HepG2 (cell line): ENCODE data around the gene PRELID2. TPM values are rescaled to one million over a fixed set of nuclear protein-coding genes. Genes with fewer than 3 reads are reported as not detected.

Source experiments
- ATAC-seq: fragments of 200-7000 bp; cut with Tn5 transposase; 3 replicates; pipeline ENCODE4 v1.9.1; 2020; ENCODE audit warnings: mild to moderate bottlenecking, moderate library complexity
- BruUV-seq: library from RNA; stranded (reverse); fragments of 400-500 nt; replicated peaks from 2 replicates; lab custom pipeline; 2021; lab: Mats Ljungman, UMichigan
- CTCF ChIA-PET: fragments of 300-600 bp; formaldehyde crosslinking; extraction: SDS; loops from one replicate; lab custom pipeline; 2021; ENCODE audit warnings: low total read pairs, inconsistent platforms, low intra/inter-chr PET ratio; lab: Yijun Ruan, JAX
- POLR2A ChIA-PET: fragments of 350-600 bp; sonication (Branson Sonifier 250); formaldehyde crosslinking; loops from one replicate; lab custom pipeline; 2020; ENCODE audit warnings: antibody characterized with exemption, inconsistent platforms; lab: Yijun Ruan, JAX
- DNase-seq: peaks from one replicate; pipeline ENCODE4 v3.0.0-alpha.2; 2015; ENCODE audit warnings: low spot score
- FAIRE-seq: peaks from 3 replicates; lab custom pipeline; 2011; peaks lifted over from hg19 to GRCh38; lab: Jason Lieb, UNC
- H2AFZ ChIP-seq: one replicate; pipeline ENCODE4 v1.6.1; 2011; ENCODE audit warnings: low read length, inconsistent platforms
- H3K27ac ChIP-seq: fragments of 300-600 bp; 3 replicates; pipeline ENCODE4 v1.8.0; 2011; ENCODE audit warnings: mixed run types, mild to moderate bottlenecking, mixed read lengths, low read length, inconsistent platforms; ENCODE audit not compliant: insufficient read depth; ENCODE audit errors: extremely low read length
- H3K27me3 ChIP-seq, 2 experiments: fragments of 200-600 bp in 1 of 2; 2 replicates in 1 of 2; 3 replicates in 1 of 2; pipeline versions ENCODE4 v1.6.0 to v1.8.0; 2011; ENCODE audit warnings: low read length in 2 of 2, mild to moderate bottlenecking in 2 of 2, moderate library complexity in 2 of 2, inconsistent platforms in 1 of 2; ENCODE audit not compliant: insufficient read depth in 2 of 2, control insufficient read depth in 1 of 2
- H3K36me3 ChIP-seq, 2 experiments: fragments of 200-600 bp in 1 of 2; replicated peaks in 1 of 2; 2 replicates in 1 of 2; 3 replicates in 1 of 2; pipeline versions ENCODE4 v1.5.1 to v1.8.0; 2011; ENCODE audit warnings: low read length in 2 of 2, inconsistent platforms in 1 of 2; ENCODE audit not compliant: insufficient read depth in 2 of 2, control insufficient read depth in 1 of 2
- H3K4me1 ChIP-seq: 2 replicates; pipeline ENCODE4 v1.5.1; 2012; ENCODE audit warnings: low read length, inconsistent platforms; ENCODE audit not compliant: insufficient read depth
- H3K4me2 ChIP-seq: 2 replicates; pipeline ENCODE4 v1.6.0; 2011; ENCODE audit warnings: low read depth, low read length, inconsistent platforms
- H3K4me3 ChIP-seq, 3 experiments: fragments of 200-600 bp in 1 of 3; sonication (generic), shearing (Covaris generic) in 1 of 3; replicated peaks in 1 of 3; 2 replicates each; pipeline ENCODE4 v1.5.1; 2011 to 2016; ENCODE audit warnings: low read length in 3 of 3, inconsistent platforms in 2 of 3, low read depth in 2 of 3, mild to moderate bottlenecking in 2 of 3, control low read depth in 1 of 3, mixed read lengths in 1 of 3; ENCODE audit not compliant: insufficient read depth in 1 of 3
- H3K79me2 ChIP-seq: one replicate; pipeline ENCODE4 v1.6.1; 2011; ENCODE audit warnings: low read length, inconsistent platforms; ENCODE audit not compliant: insufficient read depth
- H3K9ac ChIP-seq: 2 replicates; pipeline ENCODE4 v1.6.0; 2011; ENCODE audit warnings: mild to moderate bottlenecking, low read depth, low read length, inconsistent platforms; ENCODE audit not compliant: insufficient read depth
- H3K9me3 ChIP-seq: 2 replicates; pipeline ENCODE4 v1.5.1; 2012; ENCODE audit warnings: mild to moderate bottlenecking, low read length
- H4K20me1 ChIP-seq: 2 replicates; pipeline ENCODE4 v1.6.0; 2011; ENCODE audit warnings: inconsistent platforms, mild to moderate bottlenecking, low read length, moderate library complexity; ENCODE audit not compliant: insufficient read depth
- ATF4 ChIP-seq, 2 experiments: fragments of 450-650 bp in 1 of 2; sonication (generic) in 1 of 2; formaldehyde crosslinking; IDR thresholded peaks; 2 replicates each; pipeline versions ENCODE4 v1.5.0 to v1.8.0; 2020 to 2022; ENCODE audit warnings: mild to moderate bottlenecking in 1 of 2, missing genetic modification reagents in 1 of 2
- ATF7-NPFF ChIP-seq: sonication (generic); formaldehyde crosslinking; IDR thresholded peaks from 2 replicates; pipeline ENCODE4 v1.8.1; 2023; ENCODE audit warnings: mild to moderate bottlenecking, low read depth, missing genetic modification reagents, moderate library complexity
- E2F2 ChIP-seq: sonication (generic); formaldehyde crosslinking; IDR thresholded peaks from 2 replicates; pipeline ENCODE4 v1.4.0; 2020; ENCODE audit warnings: missing genetic modification reagents, borderline replicate concordance
- FOXK2 ChIP-seq: fragments of 450-650 bp; IDR thresholded peaks from 2 replicates; pipeline ENCODE4 v1.6.1; 2016
- HMG20A ChIP-seq: IDR thresholded peaks from 2 replicates; pipeline ENCODE4 v1.6.1; 2016; ENCODE audit warnings: borderline replicate concordance
- JDP2 ChIP-seq: sonication (generic); formaldehyde crosslinking; IDR thresholded peaks from 2 replicates; pipeline ENCODE4 v1.8.1; 2022; ENCODE audit warnings: missing genetic modification reagents, borderline replicate concordance
- KDM5B ChIP-seq: sonication (generic); formaldehyde crosslinking; IDR thresholded peaks from 2 replicates; pipeline ENCODE4 v1.4.0; 2020; ENCODE audit warnings: missing genetic modification reagents, mild to moderate bottlenecking, borderline replicate concordance
- MTERF4 ChIP-seq: sonication (generic); formaldehyde crosslinking; IDR thresholded peaks from 2 replicates; pipeline ENCODE4 v1.8.0; 2023; ENCODE audit warnings: mild to moderate bottlenecking, missing genetic modification reagents
- NPAS2 ChIP-seq: sonication (generic); formaldehyde crosslinking; IDR thresholded peaks from 2 replicates; pipeline ENCODE4 v1.8.0; 2022; ENCODE audit warnings: mild to moderate bottlenecking, missing genetic modification reagents, borderline replicate concordance
- SCMH1 ChIP-seq: sonication (generic); formaldehyde crosslinking; IDR thresholded peaks from 2 replicates; pipeline ENCODE4 v1.9.0; 2021; ENCODE audit warnings: missing genetic modification reagents, mild to moderate bottlenecking, borderline replicate concordance
- ZBTB4 ChIP-seq: sonication (generic); formaldehyde crosslinking; IDR thresholded peaks from 2 replicates; pipeline ENCODE4 v1.4.0; 2020; ENCODE audit warnings: missing genetic modification reagents, mild to moderate bottlenecking, borderline replicate concordance
- ZNF441 ChIP-seq: sonication (generic); formaldehyde crosslinking; IDR thresholded peaks from 2 replicates; pipeline ENCODE4 v1.7.0; 2021; ENCODE audit warnings: missing genetic modification reagents, borderline replicate concordance
- ZNF547 ChIP-seq: sonication (generic); formaldehyde crosslinking; IDR thresholded peaks from 2 replicates; pipeline ENCODE4 v1.5.1; 2020; ENCODE audit warnings: mild to moderate bottlenecking, missing genetic modification reagents
- ZSCAN25 ChIP-seq: sonication (generic); formaldehyde crosslinking; IDR thresholded peaks from 2 replicates; pipeline ENCODE4 v1.8.0; 2022; ENCODE audit warnings: mild to moderate bottlenecking, missing genetic modification reagents
- WGBS: methylation state at CpG from one replicate; pipeline ENCODE4 v1.1.6; 2017; ENCODE audit warnings: low lambda C conversion rate; 5-methylcytosine and 5-hydroxymethylcytosine counted together
- in situ Hi-C: cut with HindIII; loops from 2 replicates; pipeline ENCODE4 v1.10.0; 2017; ENCODE audit warnings: low pct_unique_long_range_greater_than_20kb; ENCODE audit not compliant: extremely low pct_ligation_motif_present
- intact Hi-C: fragments of 100-400 bp; cut with micrococcal nuclease; formaldehyde crosslinking; loops from one replicate; pipeline ENCODE4 v1.10.0; 2022; ENCODE audit not compliant: unreplicated experiment
- polyA plus RNA-seq, 8 experiments: library from polyadenylated mRNA; depleted of rRNA in 3 of 8; stranded (reverse) in 7 of 8; unstranded in 1 of 8; fragments of >200 nt; fragmentation: Illumina TruSeq in 4 of 8; extraction: Trizol in 4 of 8; gene quantifications; 2 replicates each; pipeline versions ENCODE4 v1.2.1 to v1.2.3, GENCODE V29; 2011 to 2016; ENCODE audit warnings: low read depth in 4 of 8, missing spikeins in 1 of 8, mixed read lengths in 1 of 8; ENCODE audit not compliant: insufficient read depth in 1 of 8
- total RNA-seq, 5 experiments: library from RNA; depleted of rRNA; stranded (reverse); fragments of >200 nt; fragmentation: Illumina TruSeq; extraction: Trizol; gene quantifications; 2 replicates each; pipeline ENCODE4 v1.2.3, GENCODE V29; 2016; ENCODE audit warnings: low read depth in 1 of 5

The PRELID2 gene
- total and polyA plus RNA-seq, 2 of the 13 experiments (the other 11 are each of a cell fraction or from before 2014, with no cell fraction given): 10.0 to 22.9 TPM

- Histone ChIP-seq H3K4me3 (0 out of 6 replicates have a peak overlapping the region, but pooled peaks of 1 of the 3 experiments have one; percentile 15), H3K9me3 (no peaks in the 10 kb centered on the region), H4K20me1 (no peaks in the 10 kb centered on the region), H2AFZ (no peak overlapping the region), H3K27me3 (no peaks in the 10 kb centered on the region), H3K36me3 (no peaks in the 10 kb centered on the region), H3K9ac (no peak overlapping the region), H3K27ac (peak overlapping the region; percentile 10), H3K4me1 (peaks cover 39% of the 10 kb centered on the region), H3K79me2 (no peaks in the 10 kb centered on the region), H3K4me2 (peak overlapping the region; percentile 52)
- ChIA-PET POLR2A (interaction anchor here (1.0 kb wide), 1 partner anchor 116 kb away, joined by 3 read pairs; no protein-coding TSS in a partner anchor), CTCF (no interaction called here)
- intact Hi-C loops: no loop called here
- no TSS peak for BruUV-seq
- FAIRE-seq (peak; percentile 34), DNase-seq (peak; percentile 42), ATAC-seq (peak; percentile 63)
- in situ Hi-C loops: no loop called here
- 0% methylated on average over 3 of the region's 3 CpGs for WGBS
- TF ChIP-seq ZSCAN25 (CRISPR knock-in tag) (no peak), FOXK2 (no peak), MTERF4 (CRISPR knock-in tag) (no peak), JDP2 (CRISPR knock-in tag) (no peak), ATF7-NPFF (CRISPR knock-in tag) (no peak), ZNF441 (no peak), SCMH1 (CRISPR knock-in tag) (no peak), ATF4 (CRISPR knock-in tag; IDR thresholded peaks at IDR 0.05) (peak in 1 of 2 experiments; percentile 88; a peak in 2 of 4 replicates), NPAS2 (CRISPR knock-in tag) (no peak), ZBTB4 (no peak), E2F2 (CRISPR knock-in tag) (no peak), KDM5B (CRISPR knock-in tag) (no peak), ZNF547 (no peak), HMG20A (CRISPR knock-in tag) (peak; percentile 24; the same call in 1 of the 2 replicates)
Measured at GRCh38 chr5:145863003-145863402, 27.9 kb upstream of the PRELID2 start.
